Mucosa of descending colon (tissue), 3 donors: ENCODE measurements around the gene DNAH8. TPM values are rescaled to one million over a fixed set of nuclear protein-coding genes. Genes with fewer than 3 reads are reported as not detected.

Experiments used
- ATAC-seq: fragments of 200-7000 bp; cut with Tn5 transposase; one replicate; pipeline ENCODE4 v1.9.1; 2020; ENCODE audit warnings: mild to moderate bottlenecking, moderate library complexity
- DNase-seq, 3 donors: peaks; one replicate each; pipeline ENCODE4 v3.0.0-alpha.2; 2020
- H3K36me3 ChIP-seq: fragments of 200-600 bp; one replicate; pipeline ENCODE4 v1.8.0; 2021; ENCODE audit warnings: low read depth, mild to moderate bottlenecking
- H3K4me1 ChIP-seq: fragments of 200-600 bp; one replicate; pipeline ENCODE4 v1.8.0; 2021; ENCODE audit warnings: low read depth, mild to moderate bottlenecking
- H3K4me3 ChIP-seq: fragments of 200-600 bp; one replicate; pipeline ENCODE4 v1.8.0; 2021; ENCODE audit warnings: mild to moderate bottlenecking
- H3K9me3 ChIP-seq: fragments of 200-600 bp; one replicate; pipeline ENCODE4 v1.8.0; 2021; ENCODE audit warnings: mild to moderate bottlenecking
- CTCF ChIP-seq: fragments of 200-600 bp; IDR thresholded peaks from one replicate; pipeline ENCODE4 v1.8.0; 2022; ENCODE audit warnings: antibody characterized with exemption, mild to moderate bottlenecking
- intact Hi-C, 2 donors: fragments of 100-400 bp; cut with DNase I in 1 of 2; cut with micrococcal nuclease in 1 of 2; formaldehyde crosslinking; loops; one replicate each; pipeline versions ENCODE4 v1.11.0 to v1.11.1; 2022; cut with DNase I, micrococcal nuclease
- total RNA-seq, 3 donors: library from RNA; stranded (reverse); fragmentation: NEBNext Ultra II Directional in 2 of 3; extraction: Animal tissue kit (Norgen Biotek cat#: 25700) in 2 of 3; gene quantifications; one replicate each; pipeline versions ENCODE4 v1.2.1 to v1.2.4, GENCODE V29; 2021 to 2023
- donor health status: DM: no; HTN: no; CAD: no; lungs with moderate emphysema.
- donor health status: DM: no; HTN: no; CAD: no.
- donor health status: DM: no; HTN: yes; CAD: no.

DNAH8 gene
- total RNA-seq, 3 donors from 2014 or later: 0.03 TPM; not detected in 1

- TF ChIP-seq CTCF: no peak
- Histone ChIP-seq H3K4me1 (no peaks in the 10 kb centered on the region), H3K36me3 (no peaks in the 10 kb centered on the region), H3K9me3 (no peaks in the 10 kb centered on the region), H3K4me3 (no peak overlapping the region)
- intact Hi-C loops: no loop called here
- no peak for ATAC-seq
- DNase-seq: no peak
Observed at GRCh38 chr6:38843798-38844197, 128.7 kb downstream of the DNAH8 start.

GRCh38 chr6:38845931-38846330 is 130.8 kb downstream of the DNAH8 start:
- no peak for ATAC-seq

GRCh38 chr6:38846361-38846760 is 131.2 kb downstream of the DNAH8 start:
- no peaks in the 10 kb centered on the region for H3K36me3 ChIP-seq
- DNase-seq (no peak), ATAC-seq (no peak)
- no peak for TF ChIP-seq CTCF
- intact Hi-C loops: no loop called here
- H3K9me3 ChIP-seq: no peaks in the 10 kb centered on the region
- no peak overlapping the region for H3K4me3 ChIP-seq
- no peaks in the 10 kb centered on the region for H3K4me1 ChIP-seq

More at GRCh38 chr6:38845931-38846330, 130.8 kb downstream of the DNAH8 start:
- H3K4me1 ChIP-seq: no peaks in the 10 kb centered on the region
- intact Hi-C loops: no loop called here
- no peaks in the 10 kb centered on the region for H3K36me3 ChIP-seq
- TF ChIP-seq CTCF: no peak
- no peaks in the 10 kb centered on the region for H3K9me3 ChIP-seq
- no peak overlapping the region for H3K4me3 ChIP-seq
- no peak for DNase-seq

DNA sequence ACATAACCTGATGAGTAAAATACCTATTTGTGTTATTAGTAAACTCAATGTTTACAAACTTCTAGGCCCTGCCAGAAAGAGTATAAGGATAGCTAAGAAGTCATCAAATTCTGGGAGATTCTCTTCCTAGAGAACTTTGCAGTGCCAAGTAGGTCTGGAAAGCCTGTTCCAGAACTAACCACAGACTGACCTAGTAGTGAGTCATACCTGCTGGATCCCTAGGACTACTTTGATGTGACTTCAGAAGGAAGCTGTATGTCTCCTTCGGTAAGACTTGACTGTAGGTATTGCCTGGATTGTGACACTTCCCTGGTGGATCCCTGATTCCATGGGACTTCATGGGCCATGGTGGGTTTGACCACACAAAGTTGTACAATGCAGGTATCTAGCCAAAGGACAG is 131.7 kb downstream of the DNAH8 start:
- ATAC-seq (no peak), DNase-seq (no peak)
- Histone ChIP-seq H3K4me3 (no peak overlapping the region), H3K4me1 (no peaks in the 10 kb centered on the region), H3K36me3 (no peaks in the 10 kb centered on the region), H3K9me3 (no peaks in the 10 kb centered on the region)
- no peak for TF ChIP-seq CTCF
- intact Hi-C loops: no loop called here

GRCh38 chr6:38847497-38847896 is 132.4 kb downstream of the DNAH8 start:
- intact Hi-C loops: no loop called here
- Histone ChIP-seq H3K36me3 (no peaks in the 10 kb centered on the region), H3K9me3 (no peaks in the 10 kb centered on the region), H3K4me1 (no peaks in the 10 kb centered on the region), H3K4me3 (no peak overlapping the region)
- DNase-seq (no peak), ATAC-seq (no peak)
- no peak for TF ChIP-seq CTCF

DNA sequence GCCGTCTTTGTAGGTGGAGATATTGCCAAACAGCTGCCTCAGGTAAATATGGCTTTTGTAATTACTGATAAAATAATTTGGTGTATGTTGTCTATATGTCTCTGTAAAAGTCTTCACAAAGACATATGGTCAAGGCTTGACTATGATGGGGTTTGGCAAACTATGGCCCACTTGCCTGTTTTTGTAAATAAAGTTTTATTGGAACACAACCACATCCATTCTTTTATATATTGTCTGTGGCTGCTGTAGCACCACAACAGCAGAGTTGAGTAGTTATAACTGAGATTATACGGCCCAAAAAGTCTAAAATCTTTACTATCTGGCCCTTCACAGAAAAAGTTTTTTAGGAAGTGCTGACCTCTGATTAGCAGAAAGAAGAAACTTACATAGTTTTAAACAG is 133.6 kb downstream of the DNAH8 start:
- DNase-seq: no peak
- Histone ChIP-seq H3K4me1 (no peaks in the 10 kb centered on the region), H3K9me3 (no peaks in the 10 kb centered on the region), H3K36me3 (no peaks in the 10 kb centered on the region), H3K4me3 (no peak overlapping the region)
- TF ChIP-seq CTCF: no peak
- no peak for ATAC-seq
- intact Hi-C loops: no loop called here
